Pericardium fibroblast (primary cell): ENCODE measurements around the gene CHN1. TPM values are rescaled to one million over a fixed set of nuclear protein-coding genes. Genes with fewer than 3 reads are reported as not detected.

Source experiments
- total RNA-seq: library from RNA; depleted of rRNA; stranded (reverse); fragments of >200 nt; gene quantifications from 2 replicates; pipeline ENCODE4 v1.2.3, GENCODE V29; 2015

CHN1 gene, protein sequence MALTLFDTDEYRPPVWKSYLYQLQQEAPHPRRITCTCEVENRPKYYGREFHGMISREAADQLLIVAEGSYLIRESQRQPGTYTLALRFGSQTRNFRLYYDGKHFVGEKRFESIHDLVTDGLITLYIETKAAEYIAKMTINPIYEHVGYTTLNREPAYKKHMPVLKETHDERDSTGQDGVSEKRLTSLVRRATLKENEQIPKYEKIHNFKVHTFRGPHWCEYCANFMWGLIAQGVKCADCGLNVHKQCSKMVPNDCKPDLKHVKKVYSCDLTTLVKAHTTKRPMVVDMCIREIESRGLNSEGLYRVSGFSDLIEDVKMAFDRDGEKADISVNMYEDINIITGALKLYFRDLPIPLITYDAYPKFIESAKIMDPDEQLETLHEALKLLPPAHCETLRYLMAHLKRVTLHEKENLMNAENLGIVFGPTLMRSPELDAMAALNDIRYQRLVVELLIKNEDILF
- 27.5 and 46.6 TPM in 2 replicates for total RNA-seq

GRCh38 chr2:175004980-175005732, at the start of gene CHN1:
TSS of gene CHN1 (minus strand) at chr2:175005381. CDS start at chr2:175004912, 469 bp downstream.

GRCh38 chr2:174764280-174765255, 240.6 kb downstream of the CHN1 start, which contains the start of gene CHRNA1:
TSS of gene CHRNA1 (minus strand) at chr2:174764472. CDS start at chr2:174764394, 78 bp downstream.

Other genes starting within 250 kb of the CHN1 start
- 0.77 TPM in 1 of 2 replicates, not detected in the other for gene CHRNA1, start 240.9 kb downstream of the CHN1 start, total RNA-seq
- gene ATF2, start 162.8 kb upstream of the CHN1 start, total RNA-seq, result 19.6 and 26.0 TPM in 2 replicates
- gene ATP5MC3, start 176.3 kb upstream of the CHN1 start, total RNA-seq, result 169 and 212 TPM in 2 replicates